OCI-LY7 (cell line): ENCODE data around the gene GALNT2. TPM values are rescaled to one million over a fixed set of nuclear protein-coding genes. Genes with fewer than 3 reads are reported as not detected.
A peak's percentile ranks its signal among the peaks of the same experiment; 100 is the strongest.

Experiments
- BruUV-seq: library from RNA; stranded (reverse); fragments of 400-500 nt; replicated peaks from 2 replicates; lab custom pipeline; 2021; lab: Mats Ljungman, UMichigan
- CTCF ChIA-PET: fragments of 300-600 bp; sonication (Branson Sonifier 250); formaldehyde crosslinking; loops from one replicate; lab custom pipeline; 2022; ENCODE audit warnings: antibody characterized with exemption; ENCODE audit not compliant: unreplicated experiment; lab: Charles Lee
- POLR2A ChIA-PET: fragments of 300-600 bp; sonication (Branson Sonifier 250); formaldehyde crosslinking; loops from one replicate; lab custom pipeline; 2022; ENCODE audit warnings: antibody characterized with exemption; lab: Charles Lee
- DNase-seq: peaks from one replicate; pipeline ENCODE4 v3.0.0-alpha.2; 2015; ENCODE audit warnings: low spot score
- H2AFZ ChIP-seq: fragments of 200-600 bp; sonication (generic), shearing (Covaris generic); 2 replicates; pipeline ENCODE4 v1.6.1; 2014; ENCODE audit warnings: mild to moderate bottlenecking, antibody characterized with exemption, low read length, moderate library complexity
- H3K27ac ChIP-seq: fragments of 200-600 bp; sonication (generic); 2 replicates; pipeline ENCODE4 v1.5.1; 2014; ENCODE audit warnings: mixed run types, low read depth, mild to moderate bottlenecking, moderate library complexity, low read length, inconsistent platforms; ENCODE audit not compliant: poor library complexity, severe bottlenecking
- H3K36me3 ChIP-seq: fragments of 200-600 bp; sonication (generic); 2 replicates; pipeline ENCODE4 v1.6.1; 2014; ENCODE audit warnings: mild to moderate bottlenecking, antibody characterized with exemption, low read length, moderate library complexity, mixed read lengths; ENCODE audit not compliant: insufficient read depth
- H3K4me1 ChIP-seq: fragments of 200-600 bp; sonication (generic); 2 replicates; pipeline ENCODE4 v1.5.1; 2014; ENCODE audit warnings: mild to moderate bottlenecking, low read length; ENCODE audit not compliant: insufficient read depth, poor library complexity, severe bottlenecking
- H3K4me2 ChIP-seq: fragments of 200-600 bp; sonication (generic); 2 replicates; pipeline ENCODE4 v1.6.1; 2014; ENCODE audit warnings: mild to moderate bottlenecking, low read length
- H3K4me3 ChIP-seq: fragments of 200-600 bp; sonication (generic); 2 replicates; pipeline ENCODE4 v1.5.1; 2014; ENCODE audit warnings: mild to moderate bottlenecking, low read depth, low read length; ENCODE audit not compliant: poor library complexity, severe bottlenecking
- H3K79me2 ChIP-seq: fragments of 200-600 bp; sonication (generic); 2 replicates; pipeline ENCODE4 v1.6.1; 2016; ENCODE audit warnings: low read depth, mild to moderate bottlenecking, low read length, moderate library complexity, mixed read lengths; ENCODE audit not compliant: insufficient read depth
- H3K9me2 ChIP-seq: fragments of 200-600 bp; sonication (generic); 2 replicates; pipeline ENCODE4 v1.6.1; 2016; ENCODE audit warnings: mild to moderate bottlenecking, low read length, mixed read lengths; ENCODE audit not compliant: insufficient read depth
- H3K9me3 ChIP-seq: fragments of 200-600 bp; sonication (generic); 2 replicates; pipeline ENCODE4 v1.6.1; 2014; ENCODE audit warnings: mild to moderate bottlenecking, mixed run types, low read length, mixed read lengths
- H4K20me1 ChIP-seq: fragments of 200-600 bp; sonication (generic); 2 replicates; pipeline ENCODE4 v1.6.1; 2014; ENCODE audit warnings: mild to moderate bottlenecking, antibody characterized with exemption, low read length, moderate library complexity, mixed read lengths; ENCODE audit not compliant: insufficient read depth
- EZH2phosphoT487 ChIP-seq: fragments of 200-600 bp; sonication (generic); IDR thresholded peaks from 2 replicates; pipeline ENCODE4 v1.6.1; 2018; ENCODE audit warnings: low read depth, borderline replicate concordance, mild to moderate bottlenecking, mixed run types, antibody characterized with exemption, low read length, moderate library complexity, mixed read lengths
- intact Hi-C: fragments of 100-400 bp; cut with micrococcal nuclease; formaldehyde crosslinking; loops from one replicate; pipeline ENCODE4 v1.10.0; 2022; ENCODE audit not compliant: unreplicated experiment
- total RNA-seq, 2 experiments: library from RNA; depleted of rRNA in 1 of 2; stranded (reverse); fragments of >200 nt in 1 of 2; shearing (Covaris generic) in 1 of 2; gene quantifications; 2 replicates each; pipeline ENCODE4 v1.2.3, GENCODE V29; 2014 to 2022
- TF ChIP-seq, protein P1 (sequence below): fragments of 200-600 bp; sonication (generic); conservative IDR thresholded peaks from 2 replicates; pipeline ENCODE4 v1.5.1; 2014; ENCODE audit warnings: mild to moderate bottlenecking, antibody characterized with exemption, low read length, moderate library complexity, mixed read lengths

GALNT2 gene
- total RNA-seq, 2 experiments from 2014 or later: 29.9 to 67.3 TPM

DNA sequence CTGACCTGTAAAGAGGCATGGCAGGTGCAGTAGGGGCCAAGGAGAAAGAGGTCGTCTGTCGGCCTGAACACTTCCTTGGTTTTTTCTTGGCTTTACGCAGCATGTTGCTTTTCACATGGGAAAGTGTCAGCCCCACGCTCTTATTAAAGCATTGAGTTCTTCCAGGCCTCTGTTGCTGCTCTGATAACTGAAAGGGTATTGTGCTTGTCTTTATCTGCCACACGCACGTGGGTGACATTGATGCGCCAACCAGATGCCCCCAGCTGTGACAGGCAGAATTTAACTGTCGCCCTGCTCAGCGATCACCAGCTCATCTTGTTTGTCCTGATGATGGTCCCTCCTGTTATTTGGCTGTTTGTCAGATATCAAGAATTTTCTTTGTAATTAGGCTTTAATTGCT lies 76.5 kb downstream of the GALNT2 start:
- Histone ChIP-seq H3K9me2 (no peaks in the 10 kb centered on the region), H3K79me2 (peaks cover 43% of the 10 kb centered on the region; the same call in 1 of the 2 replicates), H3K4me2 (peak overlapping the region; percentile 74), H3K36me3 (no peaks in the 10 kb centered on the region), H3K9me3 (no peaks in the 10 kb centered on the region), H2AFZ (no peak overlapping the region), H3K4me1 (peaks cover 81% of the 10 kb centered on the region), H3K4me3 (no peak overlapping the region), H4K20me1 (no peaks in the 10 kb centered on the region), H3K27ac (peak overlapping the region; percentile 95)
- ChIA-PET POLR2A (interaction anchor here (6.0 to 7.3 kb wide), 2 partner anchors 12 to 32 kb away, joined by 40 to 65 read pairs; no protein-coding TSS in a partner anchor), CTCF (no interaction called here)
- TF ChIP-seq, protein P1, sequence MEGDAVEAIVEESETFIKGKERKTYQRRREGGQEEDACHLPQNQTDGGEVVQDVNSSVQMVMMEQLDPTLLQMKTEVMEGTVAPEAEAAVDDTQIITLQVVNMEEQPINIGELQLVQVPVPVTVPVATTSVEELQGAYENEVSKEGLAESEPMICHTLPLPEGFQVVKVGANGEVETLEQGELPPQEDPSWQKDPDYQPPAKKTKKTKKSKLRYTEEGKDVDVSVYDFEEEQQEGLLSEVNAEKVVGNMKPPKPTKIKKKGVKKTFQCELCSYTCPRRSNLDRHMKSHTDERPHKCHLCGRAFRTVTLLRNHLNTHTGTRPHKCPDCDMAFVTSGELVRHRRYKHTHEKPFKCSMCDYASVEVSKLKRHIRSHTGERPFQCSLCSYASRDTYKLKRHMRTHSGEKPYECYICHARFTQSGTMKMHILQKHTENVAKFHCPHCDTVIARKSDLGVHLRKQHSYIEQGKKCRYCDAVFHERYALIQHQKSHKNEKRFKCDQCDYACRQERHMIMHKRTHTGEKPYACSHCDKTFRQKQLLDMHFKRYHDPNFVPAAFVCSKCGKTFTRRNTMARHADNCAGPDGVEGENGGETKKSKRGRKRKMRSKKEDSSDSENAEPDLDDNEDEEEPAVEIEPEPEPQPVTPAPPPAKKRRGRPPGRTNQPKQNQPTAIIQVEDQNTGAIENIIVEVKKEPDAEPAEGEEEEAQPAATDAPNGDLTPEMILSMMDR: no peak
- TF ChIP-seq EZH2phosphoT487: no peak
- intact Hi-C loops: no loop called here
- peak; percentile 23 for DNase-seq
- no TSS peak for BruUV-seq

GRCh38 chr1:230144010-230144614 lies 77.1 kb downstream of the GALNT2 start:
- H2AFZ ChIP-seq: no peak overlapping the region
- H3K4me3 ChIP-seq: no peak overlapping the region
- H3K79me2 ChIP-seq: peaks cover 43% of the 10 kb centered on the region; the same call in 1 of the 2 replicates
- H4K20me1 ChIP-seq: no peaks in the 10 kb centered on the region
- BruUV-seq: no TSS peak
- H3K4me2 ChIP-seq: peak overlapping the region; percentile 74
- H3K9me2 ChIP-seq: no peaks in the 10 kb centered on the region
- POLR2A ChIA-PET: interaction anchor here (0.6 to 7.3 kb wide), 8 partner anchors 8 to 51 kb away, joined by 3 to 65 read pairs (median 12); no protein-coding TSS in a partner anchor
- H3K9me3 ChIP-seq: no peaks in the 10 kb centered on the region
- H3K27ac ChIP-seq: peak overlapping the region; percentile 95
- DNase-seq: peak; percentile 35
- no peak for TF ChIP-seq EZH2phosphoT487
- TF ChIP-seq, protein P1: no peak
- peaks cover 82% of the 10 kb centered on the region for H3K4me1 ChIP-seq
- no peaks in the 10 kb centered on the region for H3K36me3 ChIP-seq
- intact Hi-C loops: no loop called here
- CTCF ChIA-PET: no interaction called here
